HepG2 (cell line): ENCODE data around the gene MAST1. TPM values are rescaled to one million over a fixed set of nuclear protein-coding genes. Genes with fewer than 3 reads are reported as not detected.

Experiments used
- CENPX ChIP-seq: sonication (generic); formaldehyde crosslinking; IDR thresholded peaks from 2 replicates; pipeline ENCODE4 v1.9.0; 2021; ENCODE audit warnings: mild to moderate bottlenecking, missing genetic modification reagents, moderate library complexity
- DNMT1 ChIP-seq: sonication (generic); formaldehyde crosslinking; IDR thresholded peaks from 2 replicates; pipeline ENCODE4 v1.5.1; 2020; ENCODE audit warnings: mild to moderate bottlenecking, missing genetic modification reagents
- ETV6 ChIP-seq: sonication (generic); formaldehyde crosslinking; conservative IDR thresholded peaks from 2 replicates; pipeline ENCODE4 v1.4.0; 2020; ENCODE audit warnings: missing genetic modification reagents
- GABPB1 ChIP-seq: IDR thresholded peaks from 2 replicates; pipeline ENCODE4 v1.6.1; 2016; ENCODE audit warnings: mild to moderate bottlenecking, missing genetic modification reagents, moderate library complexity, missing compliant biosample characterization
- GATAD2A ChIP-seq: IDR thresholded peaks from 2 replicates; pipeline ENCODE4 v1.6.1; 2016
- HNRNPLL ChIP-seq: fragments of 200-400 bp; formaldehyde crosslinking; IDR thresholded peaks from 2 replicates; pipeline ENCODE4 v1.6.1; 2017; ENCODE audit warnings: mild to moderate bottlenecking, low read depth, low read length; ENCODE audit not compliant: poor library complexity, severe bottlenecking
- HOXD1 ChIP-seq: sonication (generic); formaldehyde crosslinking; IDR thresholded peaks from 2 replicates; pipeline ENCODE4 v1.5.0; 2020; ENCODE audit warnings: missing genetic modification reagents
- MAFF ChIP-seq: IDR thresholded peaks from 2 replicates; pipeline ENCODE4 v1.6.1; 2011; ENCODE audit warnings: low read depth, low read length, improper control_type of control experiment
- MYNN ChIP-seq: sonication (generic); formaldehyde crosslinking; IDR thresholded peaks from 2 replicates; pipeline ENCODE4 v1.4.0; 2020; ENCODE audit warnings: mild to moderate bottlenecking, low read depth, missing genetic modification reagents
- NONO ChIP-seq, 2 experiments: fragments of 450-650 bp in 1 of 2; sonication (generic) in 1 of 2; formaldehyde crosslinking in 1 of 2; IDR thresholded peaks in 1 of 2; conservative IDR thresholded peaks in 1 of 2; 2 replicates each; pipeline versions ENCODE4 v1.6.1 to v1.8.0; 2017 to 2022; ENCODE audit warnings: mild to moderate bottlenecking in 1 of 2, missing genetic modification reagents in 1 of 2, moderate library complexity in 1 of 2
- PAF1 ChIP-seq: IDR thresholded peaks from 2 replicates; pipeline ENCODE4 v1.6.1; 2016; ENCODE audit warnings: missing genetic modification reagents, missing compliant biosample characterization
- SETDB1 ChIP-seq: sonication (generic); formaldehyde crosslinking; IDR thresholded peaks from 2 replicates; pipeline ENCODE4 v1.5.1; 2020; ENCODE audit warnings: missing genetic modification reagents, mild to moderate bottlenecking, borderline replicate concordance
- SNRNP70 ChIP-seq: fragments of 200-400 bp; formaldehyde crosslinking; IDR thresholded peaks from 2 replicates; pipeline ENCODE4 v1.6.1; 2017; ENCODE audit warnings: mild to moderate bottlenecking, low read depth, low read length, moderate library complexity
- STAG1 ChIP-seq: sonication (generic); formaldehyde crosslinking; IDR thresholded peaks from 2 replicates; pipeline ENCODE4 v1.4.0; 2020; ENCODE audit warnings: missing genetic modification reagents
- ZNF296 ChIP-seq: sonication (generic); formaldehyde crosslinking; conservative IDR thresholded peaks from 2 replicates; pipeline ENCODE4 v1.5.0; 2020; ENCODE audit warnings: mild to moderate bottlenecking, missing genetic modification reagents
- ZNF431 ChIP-seq: sonication (generic); formaldehyde crosslinking; IDR thresholded peaks from 2 replicates; pipeline ENCODE4 v1.9.0; 2022; ENCODE audit warnings: missing genetic modification reagents, low read depth, mild to moderate bottlenecking, borderline replicate concordance
- polyA plus RNA-seq, 8 experiments: library from polyadenylated mRNA; depleted of rRNA in 3 of 8; stranded (reverse) in 7 of 8; unstranded in 1 of 8; fragments of >200 nt; fragmentation: Illumina TruSeq in 4 of 8; extraction: Trizol in 4 of 8; gene quantifications; 2 replicates each; pipeline versions ENCODE4 v1.2.1 to v1.2.3, GENCODE V29; 2011 to 2016; ENCODE audit warnings: low read depth in 4 of 8, missing spikeins in 1 of 8, mixed read lengths in 1 of 8; ENCODE audit not compliant: insufficient read depth in 1 of 8
- total RNA-seq, 5 experiments: library from RNA; depleted of rRNA; stranded (reverse); fragments of >200 nt; fragmentation: Illumina TruSeq; extraction: Trizol; gene quantifications; 2 replicates each; pipeline ENCODE4 v1.2.3, GENCODE V29; 2016; ENCODE audit warnings: low read depth in 1 of 5
- TF ChIP-seq, protein P1 (sequence below): sonication (generic); formaldehyde crosslinking; IDR thresholded peaks from 2 replicates; pipeline ENCODE4 v1.8.0; 2022; ENCODE audit warnings: mild to moderate bottlenecking, missing genetic modification reagents; ENCODE audit not compliant: insufficient replicate concordance
- TF ChIP-seq, protein P2 (sequence below): IDR thresholded peaks from 2 replicates; pipeline ENCODE4 v1.6.1; 2016; ENCODE audit warnings: low read depth, control low read depth
- TF ChIP-seq, protein P3 (sequence below): sonication (generic); formaldehyde crosslinking; IDR thresholded peaks from 2 replicates; pipeline ENCODE4 v1.4.0; 2020; ENCODE audit warnings: missing genetic modification reagents
- TF ChIP-seq, protein P4 (sequence below): sonication (generic); formaldehyde crosslinking; IDR thresholded peaks from 2 replicates; pipeline ENCODE4 v1.8.0; 2022; ENCODE audit warnings: missing genetic modification reagents, mild to moderate bottlenecking, inconsistent platforms, borderline replicate concordance
- TF ChIP-seq, protein P5 (sequence below): sonication (generic); formaldehyde crosslinking; IDR thresholded peaks from 2 replicates; pipeline ENCODE4 v1.4.0; 2020; ENCODE audit warnings: mild to moderate bottlenecking, missing genetic modification reagents
- TF ChIP-seq, protein P6 (sequence below): sonication (generic); formaldehyde crosslinking; conservative IDR thresholded peaks from 2 replicates; pipeline ENCODE4 v1.8.0; 2022; ENCODE audit warnings: low read depth, missing genetic modification reagents

The MAST1 gene
- total and polyA plus RNA-seq, 2 of the 13 experiments (the other 11 are each of a cell fraction or from before 2014, with no cell fraction given), result 0.73 to 4.7 TPM

DNA sequence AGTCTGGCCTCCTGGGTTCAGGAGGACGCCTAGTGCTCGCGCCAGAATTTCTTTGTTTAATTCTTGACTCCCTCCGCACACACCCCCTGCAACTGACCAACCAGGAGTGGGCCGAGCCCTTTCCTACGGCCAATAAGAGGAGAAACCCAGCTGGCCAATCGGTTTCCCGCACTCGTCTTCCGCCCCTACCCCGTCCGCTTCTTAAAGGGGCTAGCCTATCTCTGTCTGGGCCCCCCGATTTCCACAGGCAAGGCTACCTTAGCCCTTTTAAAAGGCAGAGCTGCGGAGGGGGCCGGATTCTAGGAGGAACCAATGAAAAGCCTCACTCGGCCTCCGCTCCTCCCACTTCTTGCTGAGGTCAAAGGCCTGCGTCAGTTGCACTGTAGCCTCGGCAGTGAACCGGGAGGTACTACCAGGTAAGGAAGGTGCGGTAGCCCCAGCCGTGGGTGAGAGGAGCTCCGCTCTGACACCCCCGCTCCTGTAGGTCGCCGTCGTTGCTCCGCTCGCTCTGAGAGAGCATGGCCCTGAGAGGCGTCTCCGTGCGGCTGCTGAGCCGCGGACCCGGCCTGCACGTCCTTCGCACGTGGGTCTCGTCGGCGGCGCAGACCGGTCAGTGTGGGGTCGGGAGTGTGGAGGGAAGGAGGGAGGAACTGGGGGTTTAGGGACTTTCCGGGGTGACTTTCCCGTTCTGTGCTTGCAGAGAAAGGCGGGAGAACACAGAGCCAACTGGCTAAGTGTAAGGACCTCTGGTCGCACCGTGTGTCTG, 52.7 kb downstream of the MAST1 start, which contains the start of gene GCDH (continued):
- TF ChIP-seq, protein P1, sequence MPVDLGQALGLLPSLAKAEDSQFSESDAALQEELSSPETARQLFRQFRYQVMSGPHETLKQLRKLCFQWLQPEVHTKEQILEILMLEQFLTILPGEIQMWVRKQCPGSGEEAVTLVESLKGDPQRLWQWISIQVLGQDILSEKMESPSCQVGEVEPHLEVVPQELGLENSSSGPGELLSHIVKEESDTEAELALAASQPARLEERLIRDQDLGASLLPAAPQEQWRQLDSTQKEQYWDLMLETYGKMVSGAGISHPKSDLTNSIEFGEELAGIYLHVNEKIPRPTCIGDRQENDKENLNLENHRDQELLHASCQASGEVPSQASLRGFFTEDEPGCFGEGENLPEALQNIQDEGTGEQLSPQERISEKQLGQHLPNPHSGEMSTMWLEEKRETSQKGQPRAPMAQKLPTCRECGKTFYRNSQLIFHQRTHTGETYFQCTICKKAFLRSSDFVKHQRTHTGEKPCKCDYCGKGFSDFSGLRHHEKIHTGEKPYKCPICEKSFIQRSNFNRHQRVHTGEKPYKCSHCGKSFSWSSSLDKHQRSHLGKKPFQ (CRISPR knock-in tag), result no peak
- TF ChIP-seq NONO (IDR thresholded peaks at IDR 0.05) (no peak), NONO (CRISPR knock-in tag; conservative IDR thresholded peaks at IDR 0.05) (peak; percentile 70), SNRNP70 (no peak), DNMT1 (no peak), MAFF (no peak), SETDB1 (CRISPR knock-in tag) (no peak), GATAD2A (CRISPR knock-in tag) (0 out of 2 replicates have a peak, but pooled peaks have one; percentile 15), ZNF296 (no peak; the same call in 1 of the 2 replicates), PAF1 (CRISPR knock-in tag) (no peak), CENPX (CRISPR knock-in tag) (no peak), STAG1 (CRISPR knock-in tag) (no peak), ETV6 (CRISPR knock-in tag) (no peak), MYNN (CRISPR knock-in tag) (peak; percentile 85; the same call in 1 of the 2 replicates), ZNF431 (CRISPR knock-in tag) (no peak), HOXD1 (no peak), GABPB1 (CRISPR knock-in tag) (peak; percentile 78), HNRNPLL (peak; percentile 44)
- TF ChIP-seq, protein P2, sequence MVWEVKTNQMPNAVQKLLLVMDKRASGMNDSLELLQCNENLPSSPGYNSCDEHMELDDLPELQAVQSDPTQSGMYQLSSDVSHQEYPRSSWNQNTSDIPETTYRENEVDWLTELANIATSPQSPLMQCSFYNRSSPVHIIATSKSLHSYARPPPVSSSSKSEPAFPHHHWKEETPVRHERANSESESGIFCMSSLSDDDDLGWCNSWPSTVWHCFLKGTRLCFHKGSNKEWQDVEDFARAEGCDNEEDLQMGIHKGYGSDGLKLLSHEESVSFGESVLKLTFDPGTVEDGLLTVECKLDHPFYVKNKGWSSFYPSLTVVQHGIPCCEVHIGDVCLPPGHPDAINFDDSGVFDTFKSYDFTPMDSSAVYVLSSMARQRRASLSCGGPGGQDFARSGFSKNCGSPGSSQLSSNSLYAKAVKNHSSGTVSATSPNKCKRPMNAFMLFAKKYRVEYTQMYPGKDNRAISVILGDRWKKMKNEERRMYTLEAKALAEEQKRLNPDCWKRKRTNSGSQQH (CRISPR knock-in tag), result no peak
- TF ChIP-seq, protein P3, sequence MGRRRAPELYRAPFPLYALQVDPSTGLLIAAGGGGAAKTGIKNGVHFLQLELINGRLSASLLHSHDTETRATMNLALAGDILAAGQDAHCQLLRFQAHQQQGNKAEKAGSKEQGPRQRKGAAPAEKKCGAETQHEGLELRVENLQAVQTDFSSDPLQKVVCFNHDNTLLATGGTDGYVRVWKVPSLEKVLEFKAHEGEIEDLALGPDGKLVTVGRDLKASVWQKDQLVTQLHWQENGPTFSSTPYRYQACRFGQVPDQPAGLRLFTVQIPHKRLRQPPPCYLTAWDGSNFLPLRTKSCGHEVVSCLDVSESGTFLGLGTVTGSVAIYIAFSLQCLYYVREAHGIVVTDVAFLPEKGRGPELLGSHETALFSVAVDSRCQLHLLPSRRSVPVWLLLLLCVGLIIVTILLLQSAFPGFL (CRISPR knock-in tag), result no peak
- TF ChIP-seq, protein P4, sequence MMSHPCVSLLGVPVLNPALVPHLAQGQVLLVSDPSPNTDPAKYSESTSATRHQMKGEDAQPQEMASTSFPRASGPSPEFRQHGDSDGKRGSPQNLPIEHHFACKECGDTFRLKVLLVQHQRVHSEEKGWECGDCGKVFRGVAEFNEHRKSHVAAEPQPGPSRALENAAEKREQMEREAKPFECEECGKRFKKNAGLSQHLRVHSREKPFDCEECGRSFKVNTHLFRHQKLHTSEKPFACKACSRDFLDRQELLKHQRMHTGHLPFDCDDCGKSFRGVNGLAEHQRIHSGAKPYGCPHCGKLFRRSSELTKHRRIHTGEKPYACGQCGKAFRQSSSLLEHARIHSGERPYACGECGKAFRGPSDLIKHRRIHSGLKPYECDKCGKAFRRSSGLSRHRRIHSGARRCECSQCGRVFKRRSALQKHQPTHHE (CRISPR knock-in tag), result no peak
- TF ChIP-seq, protein P5, sequence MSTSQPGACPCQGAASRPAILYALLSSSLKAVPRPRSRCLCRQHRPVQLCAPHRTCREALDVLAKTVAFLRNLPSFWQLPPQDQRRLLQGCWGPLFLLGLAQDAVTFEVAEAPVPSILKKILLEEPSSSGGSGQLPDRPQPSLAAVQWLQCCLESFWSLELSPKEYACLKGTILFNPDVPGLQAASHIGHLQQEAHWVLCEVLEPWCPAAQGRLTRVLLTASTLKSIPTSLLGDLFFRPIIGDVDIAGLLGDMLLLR (CRISPR knock-in tag), result peak; percentile 93; the same call in 1 of the 2 replicates
- TF ChIP-seq, protein P6, sequence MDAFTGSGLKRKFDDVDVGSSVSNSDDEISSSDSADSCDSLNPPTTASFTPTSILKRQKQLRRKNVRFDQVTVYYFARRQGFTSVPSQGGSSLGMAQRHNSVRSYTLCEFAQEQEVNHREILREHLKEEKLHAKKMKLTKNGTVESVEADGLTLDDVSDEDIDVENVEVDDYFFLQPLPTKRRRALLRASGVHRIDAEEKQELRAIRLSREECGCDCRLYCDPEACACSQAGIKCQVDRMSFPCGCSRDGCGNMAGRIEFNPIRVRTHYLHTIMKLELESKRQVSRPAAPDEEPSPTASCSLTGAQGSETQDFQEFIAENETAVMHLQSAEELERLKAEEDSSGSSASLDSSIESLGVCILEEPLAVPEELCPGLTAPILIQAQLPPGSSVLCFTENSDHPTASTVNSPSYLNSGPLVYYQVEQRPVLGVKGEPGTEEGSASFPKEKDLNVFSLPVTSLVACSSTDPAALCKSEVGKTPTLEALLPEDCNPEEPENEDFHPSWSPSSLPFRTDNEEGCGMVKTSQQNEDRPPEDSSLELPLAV (CRISPR knock-in tag), result no peak
